Measurements from ENCODE around the gene GFRA1. TPM values are rescaled to one million over a fixed set of nuclear protein-coding genes. Genes with fewer than 3 reads are reported as not detected.

The GFRA1 gene
- total RNA-seq, 1 experiment from 2014 or later: 0.30 TPM

- H3K9ac ChIP-seq (ENCODE audit: low read length): no peak overlapping the region
- H4K20me1 ChIP-seq (ENCODE audit: insufficient read depth): no peaks in the 10 kb centered on the region
- no peak for TF ChIP-seq YY1 (IDR thresholded peaks at IDR 0.05; ENCODE audit: extremely low read depth, insufficient replicate concordance, low read depth, low read length)
- no peak for TF ChIP-seq CTCF (IDR thresholded peaks at IDR 0.05 in 2 of 3, conservative IDR thresholded peaks at IDR 0.05 in 1 of 3; ENCODE audit: borderline replicate concordance in 1 of 3, insufficient read depth in 1 of 3, low read depth in 2 of 3, low read length in 2 of 3)
- no peak for TF ChIP-seq ZBTB33 (IDR thresholded peaks at IDR 0.05; ENCODE audit: extremely low read depth, insufficient replicate concordance, low read length)
- no peak for TF ChIP-seq ZFX (IDR thresholded peaks at IDR 0.05)
- no peak for TF ChIP-seq ELF1 (IDR thresholded peaks at IDR 0.05; ENCODE audit: borderline replicate concordance, low read depth)
- TF ChIP-seq EGR1 (IDR thresholded peaks at IDR 0.05; ENCODE audit: low read depth): no peak
- TF ChIP-seq EZH2phosphoT487 (IDR thresholded peaks at IDR 0.05; ENCODE audit: borderline replicate concordance): no peak
- TF ChIP-seq FOSL1 (IDR thresholded peaks at IDR 0.05; ENCODE audit: low read depth): no peak
- no peak for TF ChIP-seq CBX3 (IDR thresholded peaks at IDR 0.05; ENCODE audit: low read depth)
- no TSS peak for BruUV-seq (replicated peaks)
- H3K9me2 ChIP-seq (ENCODE audit: insufficient read depth): no peaks in the 10 kb centered on the region
- ChIA-PET RAD21 (ENCODE audit: low non-redundant PET in 1 of 2, low total read pairs in 2 of 2, uncharacterized antibody in 2 of 2, unreplicated experiment in 2 of 2) (no interaction called here), CTCF (no interaction called here), POLR2A (no interaction called here)
- no peak overlapping the region for H3K4me3 ChIP-seq (replicated peaks in 1 of 2; ENCODE audit: low read depth in 1 of 2, low read length in 2 of 2)
- peaks cover 49% of the 10 kb centered on the region for H3K27me3 ChIP-seq (ENCODE audit: insufficient read depth, low read length)
- no peaks in the 10 kb centered on the region for H3K36me3 ChIP-seq (ENCODE audit: control insufficient read depth in 1 of 2, insufficient read depth in 2 of 2, low read length in 2 of 2)
- ATAC-seq (no peak), DNase-seq (ENCODE audit: low read depth, low spot score) (no peak)
- no peaks in the 10 kb centered on the region for H3K4me1 ChIP-seq (ENCODE audit: control insufficient read depth in 1 of 2, insufficient read depth in 2 of 2, low read length in 2 of 2)
- H2AFZ ChIP-seq (ENCODE audit: low read depth, low read length, poor library complexity, severe bottlenecking): no peak overlapping the region
- no peaks in the 10 kb centered on the region for H3K9me3 ChIP-seq (ENCODE audit: control insufficient read depth in 1 of 2, insufficient read depth in 1 of 2, low read depth in 1 of 2, low read length in 2 of 2)
- intact Hi-C loops (cut with micrococcal nuclease): no loop called here
- H3K4me2 ChIP-seq (ENCODE audit: low read length): no peak overlapping the region
- no peaks in the 10 kb centered on the region for H3K79me2 ChIP-seq (ENCODE audit: insufficient read depth, low read length)
- no peak overlapping the region for H3K27ac ChIP-seq (ENCODE audit: low read depth, low read length)
Measured at GRCh38 chr10:116147147-116147905, 125.7 kb downstream of the GFRA1 start.
